ENCODE results near the gene RAB27B. TPM values are rescaled to one million over a fixed set of nuclear protein-coding genes. Genes with fewer than 3 reads are reported as not detected.

Gene RAB27B
- total and polyA plus RNA-seq, 2 of the 8 experiments (the other 6 are each of a cell fraction or from before 2014, with no cell fraction given): 0.05 to 0.60 TPM

GRCh38 chr18:54822872-54823845, 5.1 kb upstream of the RAB27B start (continued):
- TF ChIP-seq CHD7 (IDR thresholded peaks at IDR 0.05; ENCODE audit: insufficient replicate concordance, low read length): no peak
- TF ChIP-seq MAX (IDR thresholded peaks at IDR 0.05): no peak
- TF ChIP-seq CEBPB (IDR thresholded peaks at IDR 0.05; ENCODE audit: low read depth, low read length): no peak
- no peak for TF ChIP-seq TCF12 (IDR thresholded peaks at IDR 0.05; ENCODE audit: low read depth, low read length)
- no peak for TF ChIP-seq BACH1 (IDR thresholded peaks at IDR 0.05; ENCODE audit: low read length)
- TF ChIP-seq CHD1 (IDR thresholded peaks at IDR 0.05; ENCODE audit: low read depth, low read length): no peak
- no peak for TF ChIP-seq TEAD4 (IDR thresholded peaks at IDR 0.05; ENCODE audit: low read depth, low read length)
- no peak for TF ChIP-seq SAP30 (IDR thresholded peaks at IDR 0.05; ENCODE audit: insufficient read depth, insufficient replicate concordance, low read length)
- TF ChIP-seq HDAC6 (IDR thresholded peaks at IDR 0.05; ENCODE audit: low read depth, low read length): no peak
